Stimulated activated CD4-positive, alpha-beta T cell treated with anti-CD3 and anti-CD28 coated beads, Interleukin-2, amount 100 ng/mL, for 24 hours (primary cell): Measurements from ENCODE around the gene PCBP3.
A peak's percentile ranks its signal among the peaks of the same experiment; 100 is the strongest.

Source experiments
- DNase-seq, 2 donors: peaks; one replicate each; pipeline ENCODE4 v3.0.0-alpha.2; 2020

PCBP3 gene

GRCh38 chr21:45764792-45765191 lies 121.3 kb downstream of the PCBP3 start:
- no peak for DNase-seq

DNA sequence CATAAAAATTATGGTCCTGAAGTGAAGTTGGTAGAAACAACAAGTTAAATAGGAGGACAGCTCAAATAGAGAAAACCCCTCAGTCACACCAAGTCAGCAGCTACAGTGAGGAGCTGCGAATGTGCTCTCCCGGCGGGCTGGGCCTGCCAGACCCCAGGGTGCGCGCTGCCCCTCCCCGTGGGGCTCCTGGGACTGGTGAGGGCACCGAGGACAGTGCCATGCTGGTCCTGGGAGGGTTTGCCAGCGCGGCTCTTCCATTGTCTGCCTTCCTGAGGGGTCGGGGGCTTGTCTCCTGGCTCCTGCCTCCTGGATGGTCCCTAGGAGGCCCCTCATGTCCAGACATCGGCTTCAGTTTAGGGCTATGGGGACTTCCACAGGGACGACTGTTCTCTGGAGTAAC lies 121.8 kb downstream of the PCBP3 start:
- DNase-seq: no peak

GRCh38 chr21:45766055-45766454 lies 122.5 kb downstream of the PCBP3 start:
- DNase-seq: no peak

GRCh38 chr21:45766501-45766900 lies 123.0 kb downstream of the PCBP3 start:
- no peak for DNase-seq

DNA sequence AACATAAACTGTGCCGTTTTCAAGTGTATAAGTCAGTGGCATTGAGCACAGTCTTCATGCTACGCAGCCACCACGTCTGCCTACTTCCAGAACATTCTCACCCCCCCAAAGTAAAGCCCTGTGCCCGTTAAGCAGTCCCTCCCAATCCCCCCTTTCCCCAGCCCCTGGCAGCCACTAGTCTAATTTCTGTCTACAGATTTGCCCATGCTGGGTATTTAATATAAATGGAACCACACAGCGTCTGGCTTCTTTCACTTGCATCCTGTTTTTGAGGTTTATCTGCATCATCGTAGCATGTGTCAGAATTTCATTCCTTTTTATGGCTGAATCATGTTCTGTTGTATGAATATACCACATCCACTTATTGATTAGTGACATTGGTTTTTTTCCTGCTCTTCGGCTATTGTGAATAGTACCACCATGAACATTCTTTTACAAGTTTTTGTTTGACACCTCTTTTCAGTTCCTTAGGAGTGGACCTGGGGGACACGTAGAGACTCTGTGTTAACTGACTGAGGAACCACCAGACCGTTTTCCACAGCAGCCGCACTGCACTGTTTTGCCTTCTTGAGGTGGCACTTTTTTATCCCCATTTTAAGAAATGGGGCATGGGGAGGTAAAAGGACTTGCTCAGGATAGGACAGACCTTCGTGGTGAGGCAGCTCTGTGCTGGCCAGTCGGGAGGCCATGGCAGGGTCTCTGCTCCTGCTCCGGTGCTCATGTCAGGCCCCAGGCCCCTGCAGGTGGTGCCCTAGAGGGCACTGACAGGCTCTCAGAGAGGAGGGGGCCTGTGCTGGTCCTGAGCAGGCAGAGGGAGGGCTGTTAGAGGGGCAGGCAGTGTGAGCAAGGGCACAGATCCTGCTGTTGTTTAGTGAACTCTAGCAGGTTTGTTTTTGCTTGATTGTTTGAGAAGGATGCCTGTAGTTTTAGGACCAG lies 123.8 kb downstream of the PCBP3 start:
- peak; percentile 11 to 35 for DNase-seq

DNA sequence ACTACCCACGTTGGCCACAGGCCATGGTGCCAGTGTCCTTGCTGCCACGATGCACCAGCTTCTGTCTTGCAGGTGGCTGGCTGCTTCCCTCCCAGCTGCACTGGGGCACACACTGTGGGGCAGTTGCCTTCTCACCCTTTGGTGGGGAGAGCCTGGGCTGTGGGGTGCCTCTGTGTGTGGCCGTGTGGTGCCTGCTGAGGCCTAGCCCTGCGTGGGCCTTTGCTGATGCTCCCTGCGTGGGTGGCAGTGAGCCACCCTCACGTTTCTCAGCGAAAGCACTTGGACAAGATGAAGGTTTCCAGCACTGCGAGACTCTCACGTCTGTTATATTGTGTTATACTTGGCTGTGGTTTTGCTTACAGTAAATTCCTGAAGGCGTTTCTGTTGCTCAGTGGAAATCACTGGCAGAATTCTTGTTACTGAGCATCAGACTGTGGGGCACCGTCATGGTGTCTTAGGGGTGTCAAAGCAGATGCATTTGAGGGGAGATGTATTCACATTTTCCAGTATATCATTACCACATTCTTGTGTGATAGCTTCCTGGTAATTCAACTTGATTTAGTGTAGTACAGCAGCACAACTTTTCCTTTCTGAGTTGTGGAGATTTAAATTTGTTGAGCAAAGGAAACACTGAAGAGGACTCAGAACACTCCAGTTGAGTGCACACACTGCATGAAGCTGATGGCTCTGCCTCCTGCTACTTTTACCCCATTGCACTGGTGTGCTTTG lies 124.7 kb downstream of the PCBP3 start:
- peak; percentile 53 to 63 for DNase-seq

DNA sequence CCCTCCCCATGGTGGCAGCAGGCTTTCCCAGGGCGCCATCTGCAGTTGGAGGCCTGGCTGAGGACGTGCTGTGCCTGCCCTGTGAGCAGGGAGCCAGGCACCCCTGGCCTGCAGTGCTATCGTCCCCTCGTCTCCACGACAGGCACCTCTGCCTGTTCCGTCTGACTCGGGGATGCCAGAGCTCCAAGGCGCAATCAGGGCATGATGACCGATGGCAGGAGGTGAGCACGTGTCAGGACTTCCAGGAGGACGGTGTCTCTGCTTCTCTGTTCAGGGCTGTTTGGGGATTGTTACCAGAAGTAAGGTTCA lies 125.2 kb downstream of the PCBP3 start:
- DNase-seq: peak in 1 of 2 donors; percentile 38

DNA sequence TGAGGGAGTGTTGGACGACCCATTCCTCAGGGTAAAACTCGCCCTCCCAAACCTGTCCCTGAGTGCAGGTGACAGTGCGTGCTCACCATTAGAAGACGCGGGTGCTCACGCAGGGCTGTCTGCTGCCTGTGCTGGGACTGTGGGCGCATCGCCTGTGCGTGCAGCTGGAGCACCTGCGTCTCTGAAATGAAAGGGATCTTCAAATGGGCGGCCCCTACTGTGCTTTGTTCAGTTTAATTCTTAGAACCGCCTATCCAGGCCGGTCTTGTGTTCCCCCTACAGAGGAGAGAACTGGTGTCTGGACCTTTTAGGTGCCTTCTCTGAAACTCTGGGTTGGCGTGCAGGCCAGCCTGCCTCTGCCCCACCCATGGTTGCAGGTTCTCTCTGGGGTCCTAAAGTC lies 125.8 kb downstream of the PCBP3 start:
- DNase-seq: peak in 1 of 2 donors; percentile 18

- no peak for DNase-seq
Measured at GRCh38 chr21:45769896-45770295, 126.4 kb downstream of the PCBP3 start.

- DNase-seq: no peak
Measured at GRCh38 chr21:45772180-45772579, 128.7 kb downstream of the PCBP3 start.

- DNase-seq: no peak
Measured at GRCh38 chr21:45774291-45774690, 130.8 kb downstream of the PCBP3 start.

DNA sequence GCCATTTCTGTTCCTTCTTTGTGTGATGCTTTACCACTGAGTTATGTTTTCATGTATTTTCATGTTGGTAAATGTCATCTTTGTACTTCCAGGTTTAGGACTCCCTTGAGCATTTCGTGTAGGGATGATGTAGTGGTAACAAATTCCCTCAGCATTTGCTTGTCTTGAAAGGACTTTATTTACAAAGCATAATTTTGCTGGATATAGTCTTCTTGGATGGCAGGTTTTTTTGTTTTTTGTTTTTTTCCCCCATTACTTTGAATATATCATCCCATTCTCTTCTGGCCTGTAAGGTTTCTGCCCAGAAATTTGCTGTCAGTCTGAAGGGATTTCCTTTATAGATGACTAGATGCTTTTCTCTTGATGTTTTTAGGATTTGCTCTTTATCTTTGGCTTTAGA lies 133.4 kb downstream of the PCBP3 start:
- DNase-seq: no peak

DNA sequence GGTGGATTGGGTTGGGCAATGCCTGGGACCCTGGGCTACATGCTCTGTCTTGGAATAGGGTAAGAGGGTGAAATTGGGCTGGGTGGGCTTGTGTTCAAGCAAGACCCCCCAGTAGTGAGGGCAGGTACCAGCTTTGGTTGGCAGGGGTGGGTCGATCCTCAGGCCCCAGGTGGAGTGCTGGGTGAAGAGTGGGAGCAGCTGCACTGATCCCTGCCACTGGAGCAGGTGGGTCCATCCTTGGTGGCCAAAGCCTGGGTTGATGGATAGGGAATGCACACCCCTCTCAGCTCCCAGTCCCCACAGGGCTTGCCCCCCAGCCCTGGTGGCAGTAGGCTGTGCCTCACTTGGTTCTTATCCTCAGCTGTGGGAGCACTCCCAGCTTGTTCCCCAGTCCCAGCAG lies 135.2 kb downstream of the PCBP3 start:
- DNase-seq: no peak

GRCh38 chr21:45779226-45779625 lies 135.7 kb downstream of the PCBP3 start:
- no peak for DNase-seq

DNA sequence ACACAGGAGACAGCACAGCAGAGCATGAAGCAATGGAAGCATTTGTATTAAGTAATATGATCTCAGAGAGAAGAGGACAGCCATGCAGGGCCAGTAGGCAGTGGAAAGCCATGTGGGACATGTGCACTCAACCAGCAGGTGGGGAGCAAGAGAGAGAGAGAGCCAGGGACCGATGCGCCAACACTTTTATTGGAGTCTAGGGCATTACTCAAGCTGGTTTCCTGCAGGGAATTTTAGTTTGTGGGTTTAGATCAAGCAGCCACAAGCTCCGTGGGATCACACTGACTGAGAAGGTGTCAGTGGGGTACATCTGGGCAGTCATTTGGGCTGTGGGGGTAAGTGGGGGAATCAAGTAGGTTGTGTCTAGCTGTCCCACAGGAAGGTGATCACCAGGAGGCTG lies 137.1 kb downstream of the PCBP3 start:
- no peak for DNase-seq

DNA sequence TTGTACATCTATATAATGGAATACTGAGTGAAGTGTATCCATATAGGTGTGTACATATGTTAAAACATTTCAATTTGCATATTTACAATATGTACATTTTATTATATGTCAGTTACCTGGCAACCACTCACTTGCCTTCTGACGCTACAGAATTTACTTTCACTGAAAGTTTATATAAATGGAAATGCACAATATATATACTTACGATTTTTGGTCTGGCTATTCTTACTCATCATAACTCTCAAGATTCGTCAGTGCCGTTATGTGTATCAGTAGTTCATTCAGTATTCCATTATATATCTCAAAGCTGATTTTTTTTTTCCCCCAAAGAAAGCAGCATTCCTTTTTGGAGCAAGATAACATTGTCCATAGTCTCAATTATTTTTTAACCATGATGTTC lies 138.2 kb downstream of the PCBP3 start:
- DNase-seq: no peak

GRCh38 chr21:45786660-45787059 lies 143.1 kb downstream of the PCBP3 start:
- DNase-seq: no peak

DNA sequence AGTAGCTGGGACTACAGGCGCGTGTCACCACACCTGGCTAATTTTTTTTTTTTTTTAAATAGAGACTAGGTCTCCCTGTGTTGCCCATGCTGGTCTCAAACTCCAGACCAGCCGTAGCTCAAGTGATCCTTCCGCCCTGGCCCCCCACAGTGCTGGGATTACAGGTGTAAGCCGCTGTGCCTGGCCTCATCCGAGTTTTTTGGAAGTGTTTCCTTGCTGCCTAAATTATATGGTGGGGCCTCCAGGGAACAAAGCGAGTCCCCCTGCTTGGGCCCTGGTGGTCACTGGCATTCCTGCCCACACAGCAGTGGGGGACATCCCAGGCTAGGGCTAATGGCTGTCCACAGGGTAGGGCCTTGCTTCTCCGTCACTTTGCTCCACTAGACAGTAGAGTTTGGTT lies 143.8 kb downstream of the PCBP3 start:
- no peak for DNase-seq

- DNase-seq: no peak
Measured at GRCh38 chr21:45788198-45788597, 144.7 kb downstream of the PCBP3 start.

- no peak for DNase-seq
Measured at GRCh38 chr21:45788637-45789506, 145.3 kb downstream of the PCBP3 start.

- no peak for DNase-seq
Measured at GRCh38 chr21:45790427-45790826, 146.9 kb downstream of the PCBP3 start.

DNA sequence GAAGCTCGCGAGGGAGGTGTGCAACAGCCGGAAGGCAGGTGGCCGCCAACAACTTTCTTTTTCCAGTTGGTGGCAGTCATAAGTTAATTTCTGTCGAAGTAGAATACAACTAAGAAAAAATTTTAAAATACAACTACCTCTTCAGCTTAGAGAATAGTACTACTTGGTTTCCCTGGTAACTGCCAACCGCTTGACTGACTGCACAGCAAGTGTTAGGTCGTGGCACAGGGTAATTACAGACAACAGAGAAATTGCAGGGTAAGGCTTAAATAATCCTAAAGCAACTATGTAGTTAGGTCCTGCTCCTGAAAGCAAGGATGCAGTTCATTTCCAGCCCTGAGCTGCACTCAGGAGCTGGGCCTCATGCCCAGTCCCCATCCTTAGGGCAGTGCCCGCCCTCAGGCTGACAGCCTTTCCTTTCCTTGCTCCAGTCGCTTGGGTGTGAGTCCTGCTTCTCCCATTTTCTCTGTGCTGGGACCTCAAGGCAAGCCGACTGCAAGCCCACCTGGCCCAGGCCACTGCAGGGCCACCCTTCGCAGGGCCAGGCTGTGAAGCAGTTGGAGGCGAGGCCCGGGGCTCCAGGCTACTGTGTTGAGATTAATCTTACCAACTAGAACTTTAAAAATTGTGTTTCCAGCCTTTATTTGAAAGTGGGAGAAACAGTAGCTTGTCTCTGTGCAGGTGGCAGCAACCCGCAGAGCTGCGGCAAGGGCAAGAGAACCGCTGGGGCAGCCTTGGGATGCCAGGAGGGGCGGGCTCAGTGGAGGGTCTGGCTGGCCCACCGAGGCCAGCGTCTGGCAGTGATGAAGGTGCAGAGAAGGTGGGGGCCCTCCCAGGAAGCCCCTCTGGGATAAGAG lies 148.3 kb downstream of the PCBP3 start:
- no peak for DNase-seq
